HCEC 1CT (cell line): ENCODE measurements around the gene BRINP2.
"Not testable (repeated sequence)": the region's sequence is repeated elsewhere in the genome, so short reads cannot be mapped to it uniquely, and the experiment has no call there.

ENCODE experiments used
- DNase-seq: peaks from one replicate; pipeline ENCODE4 v3.0.0-alpha.2; 2017

BRINP2 gene

DNA sequence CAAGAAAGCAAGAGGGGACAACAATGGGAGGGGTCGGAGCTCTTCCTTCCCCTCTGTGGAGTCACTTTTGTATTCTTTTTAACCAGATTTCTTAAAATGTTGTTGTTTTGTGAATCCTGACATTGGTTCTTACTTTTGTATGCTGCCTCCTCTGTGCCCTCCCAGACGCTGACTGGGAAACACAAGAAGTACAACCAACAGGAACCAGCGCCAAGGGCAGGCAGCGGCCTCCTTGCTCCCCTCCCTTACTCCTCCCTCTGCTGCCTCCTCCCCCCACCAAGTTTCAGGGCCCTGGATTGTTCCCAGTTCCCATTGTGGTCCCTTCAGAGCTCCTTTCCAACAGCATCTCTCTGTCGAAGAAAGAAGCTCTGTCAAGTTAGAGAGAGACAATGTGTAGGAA is 111.1 kb downstream of the BRINP2 start:
- no peak for DNase-seq

- no peak for DNase-seq
These were observed 112.2 kb downstream of the BRINP2 start for GRCh38 chr1:177282976-177283375.

DNA sequence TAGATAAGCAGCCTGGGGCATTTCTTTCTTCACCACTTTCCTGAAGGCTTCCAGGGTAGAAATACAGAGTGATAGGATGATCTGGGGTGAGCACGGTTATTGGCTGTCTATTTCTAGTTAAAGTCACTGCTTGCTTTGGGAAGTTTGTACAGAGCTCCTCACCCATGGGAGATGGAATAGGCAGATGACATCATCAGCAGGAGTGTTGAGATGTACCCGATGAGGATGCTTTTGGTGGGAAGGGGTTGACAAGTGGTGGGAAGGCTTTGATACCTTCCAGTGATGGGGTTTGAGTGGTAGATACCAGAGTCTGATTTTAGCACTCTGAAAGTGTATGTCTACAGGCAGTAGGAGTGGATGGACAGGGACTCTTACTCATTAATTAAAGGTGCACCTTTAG is 112.6 kb downstream of the BRINP2 start:
- DNase-seq, result no peak

DNA sequence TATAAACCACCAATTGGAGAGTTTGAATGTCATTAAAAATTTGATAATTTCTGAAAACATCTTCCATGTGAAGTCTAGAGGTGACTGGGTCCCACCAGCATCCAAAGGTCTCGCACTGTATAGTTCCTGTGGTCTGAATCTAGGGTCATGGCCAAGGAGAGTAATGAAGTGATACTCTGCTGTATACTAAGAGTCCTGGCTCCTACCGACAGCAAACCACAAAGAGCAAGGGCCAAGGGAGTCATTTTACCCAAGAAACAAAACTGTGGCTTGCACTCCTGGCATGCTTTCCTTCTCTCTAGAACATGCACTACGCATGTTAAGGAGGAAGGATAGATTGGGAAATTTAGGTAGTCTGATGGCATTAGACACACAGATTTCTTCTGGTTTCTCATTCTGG is 115.6 kb downstream of the BRINP2 start:
- DNase-seq, result peak; percentile 38

GRCh38 chr1:177287270-177287669 is 116.5 kb downstream of the BRINP2 start:
- DNase-seq, result no peak

- DNase-seq, result no peak
These were observed 117.2 kb downstream of the BRINP2 start for GRCh38 chr1:177287994-177288393.

DNA sequence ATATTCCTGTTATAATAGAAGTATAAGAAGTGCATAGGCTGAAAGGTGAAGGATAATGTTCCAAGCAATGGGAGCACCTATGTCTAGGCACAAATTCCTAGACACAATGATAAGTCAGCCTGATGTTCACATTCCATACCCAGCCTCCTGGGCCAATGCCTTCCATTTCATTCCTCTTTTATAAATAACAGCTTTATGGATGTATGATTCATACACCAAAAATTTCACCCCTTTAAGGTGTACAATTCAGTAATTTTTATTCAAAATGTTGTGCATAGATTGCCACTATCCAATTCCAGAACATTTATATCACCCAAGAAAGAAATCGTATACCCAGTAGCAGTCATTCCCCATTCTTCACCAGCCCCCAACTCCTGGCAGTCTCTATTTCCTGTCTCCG is 118.8 kb downstream of the BRINP2 start:
- DNase-seq, result no peak

DNA sequence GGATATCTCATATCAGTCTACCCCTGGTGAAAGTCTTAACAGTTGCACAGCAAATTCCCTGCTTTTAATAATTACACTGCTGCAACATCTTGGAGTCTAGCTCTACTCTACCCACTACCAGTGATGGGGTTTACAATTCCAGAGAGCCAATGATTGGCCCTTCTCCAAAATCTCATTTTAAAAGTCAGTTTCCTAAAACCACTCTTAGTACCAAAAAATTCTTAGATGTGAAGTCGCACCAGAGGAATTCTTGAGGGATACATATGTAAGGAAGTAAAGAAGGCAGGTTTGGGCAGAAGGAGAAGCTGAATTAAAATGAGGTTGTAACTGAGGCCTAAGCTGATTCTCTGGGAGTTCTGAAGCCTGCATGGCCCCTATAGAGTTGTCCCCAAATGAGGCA is 129.7 kb downstream of the BRINP2 start:
- no peak for DNase-seq

DNA sequence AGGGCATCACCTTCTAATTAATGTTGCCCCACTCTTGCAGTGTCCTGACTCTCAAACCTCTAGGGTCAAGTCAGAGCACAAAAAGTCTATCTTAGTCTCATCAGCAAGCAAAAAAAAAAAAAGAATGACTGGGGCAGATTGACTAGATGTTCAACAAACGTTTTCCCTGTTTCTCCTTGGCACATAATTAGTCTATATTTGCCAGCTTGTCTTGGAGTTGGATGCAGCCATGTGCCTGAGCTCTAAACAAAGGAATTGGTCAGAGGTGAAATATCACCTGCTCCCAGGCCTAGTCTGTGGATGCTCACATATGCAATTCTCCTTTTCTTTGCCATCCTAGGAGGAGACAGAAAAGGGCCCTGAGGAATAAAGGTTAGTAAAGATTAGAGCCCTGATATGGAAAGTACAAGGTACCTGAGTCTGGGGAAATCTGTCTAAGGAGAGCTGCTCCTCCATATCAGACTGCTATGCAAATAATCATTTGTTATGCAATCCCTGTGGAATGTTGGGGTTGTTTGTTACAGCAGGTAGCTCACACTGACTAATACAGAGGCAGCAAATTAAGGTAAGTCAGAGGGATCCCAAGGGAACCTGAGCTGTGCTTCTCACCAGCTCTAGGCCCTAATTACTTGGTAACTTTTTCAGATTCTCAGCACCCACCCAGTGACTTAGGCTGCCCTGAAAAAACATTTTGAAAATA is 130.8 kb downstream of the BRINP2 start:
- DNase-seq, result no peak

DNA sequence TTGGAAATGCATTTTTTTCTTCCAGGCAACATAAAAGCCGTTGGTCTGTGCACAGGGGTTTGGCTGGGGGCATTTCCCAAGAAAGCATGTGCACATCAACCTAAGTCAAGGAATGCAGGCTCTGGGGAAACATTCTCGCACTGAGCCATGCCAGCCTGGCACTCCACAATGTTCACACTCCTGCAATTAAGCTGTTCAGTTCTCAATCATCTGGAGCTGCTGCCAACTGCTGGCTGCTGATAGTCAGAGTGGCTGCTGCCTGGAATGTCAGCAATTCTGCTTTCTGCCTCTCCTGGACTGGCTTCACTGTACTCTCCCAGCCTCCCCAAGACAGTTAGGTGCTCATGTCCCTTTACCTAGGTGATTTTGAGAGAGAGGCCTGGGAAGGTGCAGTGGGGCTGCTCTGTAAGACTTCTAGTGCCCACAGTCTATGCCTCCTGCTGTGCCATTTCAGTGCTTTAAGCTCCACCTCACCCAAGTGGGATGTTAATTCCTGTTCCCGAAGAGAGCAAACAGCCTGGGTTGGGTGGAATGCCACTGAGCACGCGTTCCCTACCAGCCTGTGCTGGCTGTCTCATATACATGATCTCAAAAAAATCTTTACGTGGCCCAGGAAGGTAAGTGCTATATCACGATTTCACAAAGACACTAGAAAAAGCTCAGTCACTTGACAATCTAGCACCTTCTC is 131.7 kb downstream of the BRINP2 start:
- DNase-seq, result no peak

DNA sequence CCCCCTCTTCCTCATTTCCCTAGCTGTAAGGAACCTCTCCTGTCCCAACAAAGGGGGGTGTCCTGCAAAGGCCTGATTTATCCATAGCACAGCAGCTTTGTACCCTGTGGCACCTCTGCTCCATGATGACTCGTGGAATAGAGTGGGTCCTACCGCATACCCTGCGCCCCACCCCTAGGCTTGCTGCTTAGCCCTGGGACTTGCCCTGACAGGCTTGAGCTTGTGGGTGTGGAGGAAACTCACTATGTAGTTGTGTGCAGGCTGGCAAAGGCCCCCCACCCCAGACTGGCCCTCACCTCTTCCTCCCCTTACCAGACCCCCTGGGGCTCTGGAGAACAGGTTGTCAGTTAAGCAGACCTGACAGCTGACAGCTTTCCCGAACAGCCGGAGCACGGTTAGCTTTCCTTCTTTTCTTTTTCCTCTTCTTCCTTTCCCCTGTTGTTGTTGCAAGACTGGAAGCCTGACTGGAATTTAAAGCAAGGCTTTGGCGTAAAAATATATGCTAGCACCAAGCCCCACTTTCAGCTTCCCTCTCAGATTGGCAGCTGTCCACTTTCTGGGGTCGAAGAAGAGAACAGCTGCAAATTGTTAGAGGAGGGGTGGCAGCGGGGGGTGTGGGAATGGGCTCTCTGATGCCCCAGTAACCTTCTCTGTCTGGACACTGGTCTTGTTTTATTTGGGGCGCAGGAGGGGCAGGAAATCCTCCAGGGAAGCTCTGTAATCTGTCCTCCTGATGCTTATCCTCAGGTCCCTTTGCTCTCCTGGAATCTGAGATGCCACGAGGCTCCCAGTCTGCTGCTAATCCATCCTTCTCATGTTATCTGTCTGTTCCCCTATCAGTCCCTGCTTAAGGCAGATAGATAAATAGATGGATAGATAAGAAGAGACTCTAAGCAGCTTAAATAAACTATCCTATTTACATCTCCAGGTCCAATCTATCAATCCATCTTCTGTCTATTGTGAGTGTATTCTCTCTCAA is 134.6 kb downstream of the BRINP2 start:
- DNase-seq, result no peak

GRCh38 chr1:177306019-177306415 is 135.3 kb downstream of the BRINP2 start:
- no peak for DNase-seq

DNA sequence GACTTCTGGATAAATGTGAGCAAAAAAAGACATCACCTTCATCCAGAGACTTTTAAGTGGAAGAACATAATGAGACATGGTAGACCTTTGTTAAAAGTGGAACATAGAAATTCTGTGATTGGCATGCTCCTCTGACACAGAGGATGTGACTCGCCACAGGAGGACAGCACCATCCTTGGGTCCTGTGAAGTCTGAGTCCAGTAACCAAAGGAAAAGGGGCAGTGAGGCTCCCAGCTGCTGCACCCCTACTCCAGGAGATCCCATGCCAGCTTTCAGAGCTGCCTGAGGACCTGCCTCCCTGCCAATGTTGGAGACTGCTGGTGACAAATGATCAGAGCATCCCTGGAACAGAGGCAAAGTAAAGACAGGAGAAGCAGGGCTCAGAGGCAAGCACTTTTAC is 136.2 kb downstream of the BRINP2 start:
- peak; percentile 33 for DNase-seq

- DNase-seq, result peak; percentile 48
These were observed 137.0 kb downstream of the BRINP2 start for GRCh38 chr1:177307771-177308170.

DNA sequence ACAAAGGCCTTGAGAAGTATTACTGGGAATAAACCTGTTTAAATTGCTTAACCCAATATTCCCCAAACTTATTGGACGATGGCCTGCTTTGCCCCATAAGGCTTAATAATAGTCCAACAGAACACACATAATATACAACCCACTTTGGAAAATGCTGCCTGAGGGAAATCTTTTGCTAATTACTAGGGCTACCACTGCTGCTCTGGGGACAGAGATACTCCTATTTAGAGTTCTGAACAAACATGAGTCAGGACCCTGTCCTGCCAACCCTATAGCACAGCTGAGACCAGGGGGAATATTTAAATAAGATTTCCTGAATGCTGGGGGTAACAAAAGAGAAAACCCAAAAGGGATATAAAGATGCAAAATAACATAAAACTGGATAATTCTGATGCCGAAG is 139.1 kb downstream of the BRINP2 start:
- no peak for DNase-seq

DNA sequence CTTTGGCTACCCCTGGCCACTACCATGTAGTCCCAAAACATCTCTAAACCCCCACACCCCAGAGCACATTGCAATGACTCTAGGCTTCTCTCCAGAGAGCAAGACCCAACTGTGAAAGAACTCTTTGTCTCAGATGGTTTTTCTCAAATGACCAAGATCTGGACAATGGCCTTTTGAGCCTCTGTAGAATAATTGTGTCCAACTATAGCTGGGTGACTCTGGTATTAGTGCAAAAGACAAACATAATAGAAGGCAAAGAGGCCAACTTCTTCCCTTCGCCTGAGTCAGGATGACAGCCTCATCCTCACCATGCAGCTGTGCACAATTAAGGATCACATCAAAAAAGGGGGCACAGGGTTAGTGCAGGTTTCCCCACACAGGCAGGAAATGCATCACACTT is 139.6 kb downstream of the BRINP2 start:
- peak; percentile 51 for DNase-seq

GRCh38 chr1:177311111-177311510 is 140.4 kb downstream of the BRINP2 start:
- DNase-seq, result no peak

DNA sequence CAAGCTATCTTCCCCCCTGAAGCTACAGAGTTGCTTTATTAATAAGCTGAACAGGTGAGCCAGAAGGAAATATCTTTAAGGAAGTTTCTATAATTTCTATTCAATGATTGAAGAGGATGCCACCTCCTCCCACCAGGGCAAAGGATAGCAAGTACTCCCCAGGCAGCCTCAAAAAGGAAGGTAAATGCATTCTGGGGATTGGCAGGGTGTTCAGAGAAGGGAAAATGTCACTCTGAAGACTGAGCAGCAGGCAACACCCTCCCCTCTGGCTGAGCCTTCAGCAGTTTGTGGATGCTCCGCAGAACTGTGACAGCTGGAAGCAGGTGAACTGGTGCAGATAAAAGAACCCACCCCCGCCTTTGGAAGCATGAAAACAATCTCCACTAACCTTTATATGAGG is 140.8 kb downstream of the BRINP2 start:
- no peak for DNase-seq

- DNase-seq, result no peak
These were observed 144.5 kb downstream of the BRINP2 start for GRCh38 chr1:177315261-177315660.

GRCh38 chr1:177315761-177316160 is 145.0 kb downstream of the BRINP2 start:
- DNase-seq, result no peak

DNA sequence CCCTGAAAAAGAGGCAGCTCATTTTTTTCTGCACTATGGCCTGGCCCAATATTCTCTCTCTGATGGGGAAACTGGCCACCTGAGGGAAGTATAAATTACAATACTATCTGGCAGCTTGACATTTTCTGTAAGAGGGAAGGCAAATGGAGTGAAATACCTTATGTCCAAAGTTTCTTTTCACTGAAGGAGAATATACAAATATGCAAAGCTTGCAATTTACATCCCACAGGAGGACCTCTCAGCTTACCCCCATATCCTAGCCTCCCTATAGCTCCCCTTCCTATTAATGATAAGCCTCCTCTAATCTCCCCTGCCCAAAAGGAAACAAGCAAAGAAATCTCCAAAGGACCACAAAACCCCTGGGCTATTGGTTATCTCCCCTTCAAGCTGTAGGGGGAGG is 150.7 kb downstream of the BRINP2 start:
- not testable (repeated sequence) for DNase-seq

GRCh38 chr1:177328251-177328650 is 157.5 kb downstream of the BRINP2 start:
- DNase-seq, result no peak

- DNase-seq, result no peak
These were observed 159.1 kb downstream of the BRINP2 start for GRCh38 chr1:177329871-177330270.
